ENCODE measurements around the gene MUC15.

The MUC15 gene, protein sequence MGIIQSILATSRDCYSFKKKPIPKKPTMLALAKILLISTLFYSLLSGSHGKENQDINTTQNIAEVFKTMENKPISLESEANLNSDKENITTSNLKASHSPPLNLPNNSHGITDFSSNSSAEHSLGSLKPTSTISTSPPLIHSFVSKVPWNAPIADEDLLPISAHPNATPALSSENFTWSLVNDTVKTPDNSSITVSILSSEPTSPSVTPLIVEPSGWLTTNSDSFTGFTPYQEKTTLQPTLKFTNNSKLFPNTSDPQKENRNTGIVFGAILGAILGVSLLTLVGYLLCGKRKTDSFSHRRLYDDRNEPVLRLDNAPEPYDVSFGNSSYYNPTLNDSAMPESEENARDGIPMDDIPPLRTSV

GRCh38 chr11:26571861-26572654, at the start of gene MUC15:
MUC15 (minus strand) TSS chr11:26572263; CDS start chr11:26567094, 5,169 bp downstream.
- TF ChIP-seq, protein P1, sequence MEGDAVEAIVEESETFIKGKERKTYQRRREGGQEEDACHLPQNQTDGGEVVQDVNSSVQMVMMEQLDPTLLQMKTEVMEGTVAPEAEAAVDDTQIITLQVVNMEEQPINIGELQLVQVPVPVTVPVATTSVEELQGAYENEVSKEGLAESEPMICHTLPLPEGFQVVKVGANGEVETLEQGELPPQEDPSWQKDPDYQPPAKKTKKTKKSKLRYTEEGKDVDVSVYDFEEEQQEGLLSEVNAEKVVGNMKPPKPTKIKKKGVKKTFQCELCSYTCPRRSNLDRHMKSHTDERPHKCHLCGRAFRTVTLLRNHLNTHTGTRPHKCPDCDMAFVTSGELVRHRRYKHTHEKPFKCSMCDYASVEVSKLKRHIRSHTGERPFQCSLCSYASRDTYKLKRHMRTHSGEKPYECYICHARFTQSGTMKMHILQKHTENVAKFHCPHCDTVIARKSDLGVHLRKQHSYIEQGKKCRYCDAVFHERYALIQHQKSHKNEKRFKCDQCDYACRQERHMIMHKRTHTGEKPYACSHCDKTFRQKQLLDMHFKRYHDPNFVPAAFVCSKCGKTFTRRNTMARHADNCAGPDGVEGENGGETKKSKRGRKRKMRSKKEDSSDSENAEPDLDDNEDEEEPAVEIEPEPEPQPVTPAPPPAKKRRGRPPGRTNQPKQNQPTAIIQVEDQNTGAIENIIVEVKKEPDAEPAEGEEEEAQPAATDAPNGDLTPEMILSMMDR (IDR thresholded peaks at IDR 0.05; ENCODE audit: low read depth, low read length), result no peak
- no peak for DNase-seq (ENCODE audit: extremely low read depth, low read depth)

DNA sequence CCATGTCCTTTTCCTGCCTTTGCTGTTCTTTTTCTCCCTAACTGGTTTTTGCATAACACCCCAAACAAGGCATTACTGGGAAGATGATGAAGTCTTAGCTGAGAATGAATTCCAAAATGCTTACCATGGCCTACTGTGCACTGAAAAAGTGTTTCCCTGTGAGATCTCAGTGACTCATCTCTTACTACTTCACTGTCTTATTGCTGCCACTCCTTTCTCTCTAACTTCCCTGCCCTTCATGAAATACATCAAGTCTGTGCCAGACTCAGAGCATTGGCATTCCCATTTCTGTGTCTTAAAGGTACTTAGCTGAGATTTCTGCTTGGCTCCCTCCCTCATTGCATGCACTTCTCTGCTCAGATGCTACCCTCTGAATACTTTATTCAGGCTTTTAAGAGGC, 49.1 kb upstream of the MUC15 start:
- TF ChIP-seq, protein P1 (IDR thresholded peaks at IDR 0.05; ENCODE audit: low read depth, low read length), result no peak
- DNase-seq (ENCODE audit: extremely low read depth, low read depth), result peak; percentile 8

DNA sequence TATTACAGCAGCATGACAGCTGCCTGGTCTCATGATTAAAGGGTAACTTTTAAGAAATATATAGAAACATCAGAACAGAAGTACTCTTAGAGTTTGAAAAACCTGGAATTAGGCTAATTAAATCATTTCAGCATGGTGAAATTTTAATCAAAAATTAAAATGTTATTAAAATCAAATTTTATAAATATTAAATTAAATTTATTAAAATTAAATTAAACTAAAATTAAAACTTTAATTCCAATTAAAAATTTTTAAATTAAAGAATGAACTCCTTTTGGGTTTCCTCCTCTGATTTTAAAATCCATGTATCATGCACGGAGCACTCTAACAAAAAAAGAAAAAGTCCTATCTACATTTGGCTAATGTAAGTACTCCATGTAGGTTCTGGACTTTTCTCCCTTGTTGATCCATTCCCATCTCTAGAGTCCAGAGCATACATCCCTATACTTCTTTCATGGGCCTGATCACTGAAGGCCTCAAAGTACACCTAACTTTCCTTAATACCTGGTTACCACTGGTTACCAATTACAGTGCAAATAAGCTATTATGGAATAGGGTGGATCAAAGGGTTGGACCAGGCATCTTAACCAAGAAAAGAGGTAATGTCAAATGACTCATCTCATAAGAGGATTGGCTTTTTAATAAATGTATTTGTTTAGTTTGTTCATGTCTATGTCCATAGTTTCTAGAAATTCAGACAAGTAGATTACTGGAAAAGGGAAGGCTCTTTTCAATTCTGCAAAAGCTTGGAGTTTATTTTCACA, 48.4 kb upstream of the MUC15 start:
- no peak for DNase-seq (ENCODE audit: extremely low read depth, low read depth)
- TF ChIP-seq, protein P1 (IDR thresholded peaks at IDR 0.05; ENCODE audit: low read depth, low read length), result no peak

GRCh38 chr11:26618441-26618840, 46.4 kb upstream of the MUC15 start:
- no peak for DNase-seq (ENCODE audit: extremely low read depth, low read depth)
- TF ChIP-seq, protein P1 (IDR thresholded peaks at IDR 0.05; ENCODE audit: low read depth, low read length), result no peak

GRCh38 chr11:26613759-26614158, 41.7 kb upstream of the MUC15 start:
- TF ChIP-seq, protein P1 (IDR thresholded peaks at IDR 0.05; ENCODE audit: low read depth, low read length), result no peak
- no peak for DNase-seq (ENCODE audit: extremely low read depth, low read depth)

DNA sequence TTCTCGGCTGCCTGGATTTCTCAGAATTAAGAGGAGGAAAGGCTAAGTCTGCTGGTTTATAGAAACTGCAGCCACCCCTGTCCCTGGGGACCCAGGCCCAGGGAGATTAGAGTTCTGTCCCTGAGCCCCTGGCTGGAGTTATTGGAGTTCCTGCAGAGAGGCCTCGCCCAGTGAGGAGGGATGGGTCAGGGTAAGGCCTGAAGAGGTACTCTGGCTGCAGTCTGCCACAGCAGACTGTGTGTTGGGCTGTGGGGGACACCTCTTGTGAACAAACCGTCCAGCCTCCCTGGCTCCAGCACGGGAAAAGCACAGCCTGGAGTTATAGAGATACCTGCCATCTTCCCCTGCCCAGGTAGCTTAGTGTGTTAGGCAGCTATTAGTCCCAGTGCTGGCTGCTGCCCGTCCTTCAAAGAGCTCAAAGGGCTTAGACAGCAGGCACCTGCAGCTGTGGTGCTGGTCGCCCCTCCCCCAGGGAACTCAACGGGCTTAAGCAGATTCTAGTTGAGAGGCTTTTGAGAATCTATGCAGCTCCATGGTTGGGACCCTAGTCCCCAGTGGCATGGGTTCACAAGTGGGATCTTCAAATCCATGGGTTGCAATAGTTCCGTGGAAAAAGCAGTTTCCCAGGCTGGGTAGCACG, 36.6 kb upstream of the MUC15 start:
- TF ChIP-seq, protein P1 (IDR thresholded peaks at IDR 0.05; ENCODE audit: low read depth, low read length), result no peak
- no peak for DNase-seq (ENCODE audit: extremely low read depth, low read depth)

Measured in AG09319 (cell line).